K562 (cell line): Measurements from ENCODE around the gene RAPSN. TPM values are rescaled to one million over a fixed set of nuclear protein-coding genes. Genes with fewer than 3 reads are reported as not detected.

ENCODE experiments used
- CHD1 ChIP-seq: fragments of 200-600 bp; sonication (generic); IDR thresholded peaks from one replicate; pipeline ENCODE4 v1.6.1; 2012; ENCODE audit warnings: mild to moderate bottlenecking, moderate library complexity, low read length, inconsistent platforms
- DACH1 ChIP-seq: fragments of 450-650 bp; IDR thresholded peaks from 2 replicates; pipeline ENCODE4 v1.6.1; 2018; ENCODE audit not compliant: partially characterized antibody
- DNMT1 ChIP-seq: fragments of 450-650 bp; IDR thresholded peaks from 2 replicates; pipeline ENCODE4 v1.6.1; 2016; ENCODE audit warnings: antibody characterized with exemption, mild to moderate bottlenecking
- GABPA ChIP-seq: fragments of 200-800 bp; sonication (Bioruptor generic); conservative IDR thresholded peaks from 2 replicates; pipeline ENCODE4 v1.6.1; 2016; ENCODE audit warnings: low read depth, missing genetic modification characterization, missing compliant biosample characterization
- IRF2 ChIP-seq: sonication (generic); formaldehyde crosslinking; IDR thresholded peaks from 2 replicates; pipeline ENCODE4 v1.8.1; 2022; ENCODE audit warnings: mild to moderate bottlenecking, missing genetic modification reagents
- JUNB ChIP-seq: fragments of 450-650 bp; formaldehyde crosslinking; conservative IDR thresholded peaks from 2 replicates; pipeline ENCODE4 v1.4.0; 2020; ENCODE audit warnings: mild to moderate bottlenecking
- KLF10 ChIP-seq: fragments of 250-450 bp; sonication (Bioruptor Pico); IDR thresholded peaks from 2 replicates; pipeline ENCODE4 v1.6.1; 2021; ENCODE audit warnings: matching md5 sums
- KLF16 ChIP-seq: IDR thresholded peaks from 2 replicates; pipeline ENCODE4 v1.6.1; 2016; ENCODE audit warnings: antibody characterized with exemption
- STAT5A ChIP-seq: IDR thresholded peaks from 2 replicates; pipeline ENCODE4 v1.6.1; 2012; ENCODE audit warnings: low read length, inconsistent platforms, borderline replicate concordance
- TEAD4 ChIP-seq, 2 experiments: sonication (generic) in 1 of 2; formaldehyde crosslinking in 1 of 2; IDR thresholded peaks; 2 replicates each; pipeline versions ENCODE4 v1.6.1 to v1.8.0; 2012 to 2022; ENCODE audit warnings: borderline replicate concordance in 1 of 2, inconsistent platforms in 1 of 2, low read length in 1 of 2, mild to moderate bottlenecking in 1 of 2, missing genetic modification reagents in 1 of 2
- ZNF583 ChIP-seq: fragments of 250-450 bp; sonication (Bioruptor Pico); IDR thresholded peaks from 2 replicates; pipeline ENCODE4 v1.4.0; 2020
- ZNF77 ChIP-seq: fragments of 250-450 bp; sonication (Bioruptor Pico); IDR thresholded peaks from 2 replicates; pipeline ENCODE4 v1.5.0; 2020
- ZSCAN29 ChIP-seq: fragments of 450-650 bp; IDR thresholded peaks from 2 replicates; pipeline ENCODE4 v1.6.1; 2017
- polyA plus RNA-seq, 8 experiments: library from polyadenylated mRNA; depleted of rRNA in 4 of 8; stranded (reverse) in 5 of 8; unstranded in 3 of 8; fragments of >200 nt; fragmentation: Nextera tagmentation in 2 of 8; fragmentation: Illumina TruSeq in 1 of 8; extraction: Ambion mirVana in 2 of 8; extraction: Trizol in 1 of 8; gene quantifications; 2 replicates each; pipeline versions ENCODE4 v1.2.1 to v1.2.3, GENCODE V29; 2011 to 2014; ENCODE audit warnings: inconsistent platforms in 1 of 8, missing spikeins in 1 of 8
- total RNA-seq, 7 experiments: library from RNA; depleted of rRNA in 6 of 7; stranded (reverse); fragments of >200 nt in 6 of 7; fragmentation: Illumina TruSeq in 2 of 7; extraction: Trizol in 2 of 7; gene quantifications; 2 replicates each; pipeline versions ENCODE4 v1.2.1 to v1.2.3, GENCODE V29; 2011 to 2021; ENCODE audit warnings: low replicate concordance in 1 of 7
- TF ChIP-seq, protein P1 (sequence below): fragments of 150-350 bp; IDR thresholded peaks from 2 replicates; pipeline ENCODE4 v1.6.1; 2014; ENCODE audit warnings: low read depth, mild to moderate bottlenecking, low read length, borderline replicate concordance
- TF ChIP-seq, protein P2 (sequence below), 2 experiments: fragments of 250-450 bp in 1 of 2; fragments of 450-650 bp in 1 of 2; sonication (Bioruptor Pico) in 1 of 2; IDR thresholded peaks; 2 replicates each; pipeline versions ENCODE4 v1.6.1 to v1.8.0; 2016 to 2021; ENCODE audit warnings: mild to moderate bottlenecking in 2 of 2, moderate library complexity in 2 of 2, missing compliant biosample characterization in 1 of 2, missing genetic modification characterization in 1 of 2
- TF ChIP-seq, protein P3 (sequence below): fragments of 450-650 bp; IDR thresholded peaks from 2 replicates; pipeline ENCODE4 v1.7.0; 2016; ENCODE audit warnings: borderline replicate concordance
- TF ChIP-seq, protein P4 (sequence below): fragments of 450-650 bp; conservative IDR thresholded peaks from 2 replicates; pipeline ENCODE4 v1.6.1; 2016; ENCODE audit warnings: missing genetic modification characterization, low read depth, mild to moderate bottlenecking, control low read depth, missing compliant biosample characterization
- TF ChIP-seq, protein P5 (sequence below), 2 experiments: fragments of 450-650 bp; conservative IDR thresholded peaks; 2 replicates each; pipeline ENCODE4 v1.6.1; 2017; ENCODE audit warnings: mild to moderate bottlenecking in 2 of 2, moderate library complexity in 2 of 2

RAPSN gene
- total and polyA plus RNA-seq, 9 of the 15 experiments (the other 6 are each of a cell fraction or from before 2014, with no cell fraction given), result 0.06 to 0.11 TPM; not detected in 7

DNA sequence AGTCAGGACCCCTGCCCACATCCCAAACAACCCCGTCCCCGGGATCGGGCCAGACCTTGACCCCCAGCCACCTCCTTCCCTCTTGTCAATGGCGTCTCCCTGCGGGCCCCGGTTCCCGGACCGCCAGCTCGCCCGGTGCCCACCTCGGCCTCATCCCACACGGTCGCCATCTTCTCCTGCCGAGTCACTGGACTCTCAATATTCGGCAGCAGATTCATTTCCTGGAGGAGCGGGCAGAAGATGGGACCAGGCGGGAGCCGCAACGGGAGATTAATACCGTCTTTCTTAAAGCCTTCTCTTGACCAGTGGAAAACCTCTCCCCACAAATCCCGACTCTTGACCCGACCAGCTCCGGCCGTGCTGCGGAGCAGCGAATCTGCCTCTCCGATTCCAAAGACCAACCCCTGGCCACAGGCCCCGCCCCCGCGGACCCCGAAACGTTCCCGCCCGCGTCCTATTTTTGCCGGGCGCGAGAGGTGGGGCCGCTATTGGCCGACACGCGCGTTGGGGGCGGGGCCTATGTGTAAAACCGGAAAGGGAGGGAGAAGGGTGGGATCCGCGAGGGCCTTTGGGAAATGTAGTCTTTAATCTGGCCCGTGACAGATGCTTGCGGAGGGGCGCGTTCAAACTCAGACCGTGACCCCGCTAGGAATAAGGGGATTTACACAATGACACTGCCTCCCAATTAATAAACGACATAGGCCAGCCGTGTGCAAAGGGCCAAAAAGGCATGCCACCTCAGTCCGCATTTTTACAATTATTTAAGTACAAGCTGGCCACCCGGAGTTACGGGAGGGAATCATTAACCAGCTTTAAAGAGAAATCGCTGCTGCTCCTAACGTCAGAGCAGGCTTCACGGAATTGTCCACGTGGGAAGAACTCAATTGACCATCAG lies 22.6 kb downstream of the RAPSN start, which contains the start of gene PSMC3 (continued):
- TF ChIP-seq, protein P1, sequence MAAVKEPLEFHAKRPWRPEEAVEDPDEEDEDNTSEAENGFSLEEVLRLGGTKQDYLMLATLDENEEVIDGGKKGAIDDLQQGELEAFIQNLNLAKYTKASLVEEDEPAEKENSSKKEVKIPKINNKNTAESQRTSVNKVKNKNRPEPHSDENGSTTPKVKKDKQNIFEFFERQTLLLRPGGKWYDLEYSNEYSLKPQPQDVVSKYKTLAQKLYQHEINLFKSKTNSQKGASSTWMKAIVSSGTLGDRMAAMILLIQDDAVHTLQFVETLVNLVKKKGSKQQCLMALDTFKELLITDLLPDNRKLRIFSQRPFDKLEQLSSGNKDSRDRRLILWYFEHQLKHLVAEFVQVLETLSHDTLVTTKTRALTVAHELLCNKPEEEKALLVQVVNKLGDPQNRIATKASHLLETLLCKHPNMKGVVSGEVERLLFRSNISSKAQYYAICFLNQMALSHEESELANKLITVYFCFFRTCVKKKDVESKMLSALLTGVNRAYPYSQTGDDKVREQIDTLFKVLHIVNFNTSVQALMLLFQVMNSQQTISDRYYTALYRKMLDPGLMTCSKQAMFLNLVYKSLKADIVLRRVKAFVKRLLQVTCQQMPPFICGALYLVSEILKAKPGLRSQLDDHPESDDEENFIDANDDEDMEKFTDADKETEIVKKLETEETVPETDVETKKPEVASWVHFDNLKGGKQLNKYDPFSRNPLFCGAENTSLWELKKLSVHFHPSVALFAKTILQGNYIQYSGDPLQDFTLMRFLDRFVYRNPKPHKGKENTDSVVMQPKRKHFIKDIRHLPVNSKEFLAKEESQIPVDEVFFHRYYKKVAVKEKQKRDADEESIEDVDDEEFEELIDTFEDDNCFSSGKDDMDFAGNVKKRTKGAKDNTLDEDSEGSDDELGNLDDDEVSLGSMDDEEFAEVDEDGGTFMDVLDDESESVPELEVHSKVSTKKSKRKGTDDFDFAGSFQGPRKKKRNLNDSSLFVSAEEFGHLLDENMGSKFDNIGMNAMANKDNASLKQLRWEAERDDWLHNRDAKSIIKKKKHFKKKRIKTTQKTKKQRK, result no peak
- TF ChIP-seq JUNB (CRISPR knock-in tag), result no peak
- TF ChIP-seq, protein P2, sequence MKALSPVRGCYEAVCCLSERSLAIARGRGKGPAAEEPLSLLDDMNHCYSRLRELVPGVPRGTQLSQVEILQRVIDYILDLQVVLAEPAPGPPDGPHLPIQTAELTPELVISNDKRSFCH (CRISPR knock-in tag; IDR thresholded peaks at IDR 0.05), result no peak
- TF ChIP-seq, protein P2 (tag; IDR thresholded peaks at IDR 0.05), result 0 out of 2 replicates have a peak, but pooled peaks have one; percentile 16
- TF ChIP-seq ZNF583 (CRISPR knock-in tag), result no peak
- peak; percentile 63; the same call in 1 of the 2 replicates for TF ChIP-seq KLF10 (CRISPR knock-in tag)
- TF ChIP-seq STAT5A, result no peak
- no peak for TF ChIP-seq KLF16
- TF ChIP-seq, protein P3, sequence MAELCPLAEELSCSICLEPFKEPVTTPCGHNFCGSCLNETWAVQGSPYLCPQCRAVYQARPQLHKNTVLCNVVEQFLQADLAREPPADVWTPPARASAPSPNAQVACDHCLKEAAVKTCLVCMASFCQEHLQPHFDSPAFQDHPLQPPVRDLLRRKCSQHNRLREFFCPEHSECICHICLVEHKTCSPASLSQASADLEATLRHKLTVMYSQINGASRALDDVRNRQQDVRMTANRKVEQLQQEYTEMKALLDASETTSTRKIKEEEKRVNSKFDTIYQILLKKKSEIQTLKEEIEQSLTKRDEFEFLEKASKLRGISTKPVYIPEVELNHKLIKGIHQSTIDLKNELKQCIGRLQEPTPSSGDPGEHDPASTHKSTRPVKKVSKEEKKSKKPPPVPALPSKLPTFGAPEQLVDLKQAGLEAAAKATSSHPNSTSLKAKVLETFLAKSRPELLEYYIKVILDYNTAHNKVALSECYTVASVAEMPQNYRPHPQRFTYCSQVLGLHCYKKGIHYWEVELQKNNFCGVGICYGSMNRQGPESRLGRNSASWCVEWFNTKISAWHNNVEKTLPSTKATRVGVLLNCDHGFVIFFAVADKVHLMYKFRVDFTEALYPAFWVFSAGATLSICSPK, result 0 out of 2 replicates have a peak, but pooled peaks have one; percentile 52
- no peak for TF ChIP-seq DACH1
- TF ChIP-seq DNMT1, result no peak
- TF ChIP-seq ZSCAN29, result no peak
- no peak for TF ChIP-seq ZNF77 (CRISPR knock-in tag)
- peak; percentile 76 for TF ChIP-seq CHD1
- TF ChIP-seq, protein P4, sequence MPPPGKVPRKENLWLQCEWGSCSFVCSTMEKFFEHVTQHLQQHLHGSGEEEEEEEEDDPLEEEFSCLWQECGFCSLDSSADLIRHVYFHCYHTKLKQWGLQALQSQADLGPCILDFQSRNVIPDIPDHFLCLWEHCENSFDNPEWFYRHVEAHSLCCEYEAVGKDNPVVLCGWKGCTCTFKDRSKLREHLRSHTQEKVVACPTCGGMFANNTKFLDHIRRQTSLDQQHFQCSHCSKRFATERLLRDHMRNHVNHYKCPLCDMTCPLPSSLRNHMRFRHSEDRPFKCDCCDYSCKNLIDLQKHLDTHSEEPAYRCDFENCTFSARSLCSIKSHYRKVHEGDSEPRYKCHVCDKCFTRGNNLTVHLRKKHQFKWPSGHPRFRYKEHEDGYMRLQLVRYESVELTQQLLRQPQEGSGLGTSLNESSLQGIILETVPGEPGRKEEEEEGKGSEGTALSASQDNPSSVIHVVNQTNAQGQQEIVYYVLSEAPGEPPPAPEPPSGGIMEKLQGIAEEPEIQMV (tag), result peak; percentile 86
- TF ChIP-seq, protein P5, sequence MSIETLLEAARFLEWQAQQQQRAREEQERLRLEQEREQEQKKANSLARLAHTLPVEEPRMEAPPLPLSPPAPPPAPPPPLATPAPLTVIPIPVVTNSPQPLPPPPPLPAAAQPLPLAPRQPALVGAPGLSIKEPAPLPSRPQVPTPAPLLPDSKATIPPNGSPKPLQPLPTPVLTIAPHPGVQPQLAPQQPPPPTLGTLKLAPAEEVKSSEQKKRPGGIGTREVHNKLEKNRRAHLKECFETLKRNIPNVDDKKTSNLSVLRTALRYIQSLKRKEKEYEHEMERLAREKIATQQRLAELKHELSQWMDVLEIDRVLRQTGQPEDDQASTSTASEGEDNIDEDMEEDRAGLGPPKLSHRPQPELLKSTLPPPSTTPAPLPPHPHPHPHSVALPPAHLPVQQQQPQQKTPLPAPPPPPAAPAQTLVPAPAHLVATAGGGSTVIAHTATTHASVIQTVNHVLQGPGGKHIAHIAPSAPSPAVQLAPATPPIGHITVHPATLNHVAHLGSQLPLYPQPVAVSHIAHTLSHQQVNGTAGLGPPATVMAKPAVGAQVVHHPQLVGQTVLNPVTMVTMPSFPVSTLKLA (conservative IDR thresholded peaks at IDR 0.05), result peak; percentile 79 to 90
- TF ChIP-seq IRF2 (CRISPR knock-in tag), result no peak
- TF ChIP-seq TEAD4 (IDR thresholded peaks at IDR 0.05; ENCODE audit: low read length), result 0 out of 2 replicates have a peak, but pooled peaks have one; percentile 19
- TF ChIP-seq TEAD4 (CRISPR knock-in tag; IDR thresholded peaks at IDR 0.05; ENCODE audit: borderline replicate concordance), result no peak
- TF ChIP-seq GABPA (tag), result peak; percentile 95
